IgD-negative memory B cell (primary cell): ENCODE measurements around the gene ERF. TPM values are rescaled to one million over a fixed set of nuclear protein-coding genes. Genes with fewer than 3 reads are reported as not detected.

Source experiments
- H3K27ac Mint-ChIP-seq, 3 donors: one replicate each; pipeline ENCODE4 v1.8.0; 2020 to 2022; ENCODE audit warnings: mild to moderate bottlenecking in 3 of 3, mixed read lengths in 3 of 3, moderate library complexity in 1 of 3
- H3K27me3 Mint-ChIP-seq: one replicate; pipeline ENCODE4 v1.8.0; 2021; ENCODE audit warnings: mixed read lengths
- H3K36me3 Mint-ChIP-seq: one replicate; pipeline ENCODE4 v1.8.0; 2020; ENCODE audit warnings: mild to moderate bottlenecking, mixed read lengths
- H3K4me1 Mint-ChIP-seq, 3 donors: one replicate each; pipeline ENCODE4 v1.8.0; 2020 to 2022; ENCODE audit warnings: mixed read lengths in 3 of 3, mild to moderate bottlenecking in 1 of 3
- H3K4me3 Mint-ChIP-seq, 4 donors: one replicate each; pipeline ENCODE4 v1.8.0; 2020 to 2022; ENCODE audit warnings: mild to moderate bottlenecking in 4 of 4, mixed read lengths in 4 of 4, moderate library complexity in 3 of 4
- H3K9me3 Mint-ChIP-seq, 3 donors: one replicate each; pipeline ENCODE4 v1.8.0; 2020 to 2021; ENCODE audit warnings: mixed read lengths in 3 of 3, mild to moderate bottlenecking in 1 of 3
- polyA plus RNA-seq: library from polyadenylated mRNA; unstranded; fragments of 300-500 nt; fragmentation: Illumina TruSeq; gene quantifications from one replicate; pipeline ENCODE4 v1.2.3, GENCODE V29; 2021

The ERF gene
- polyA plus RNA-seq, result 6.7 TPM

GRCh38 chr19:42254850-42255765 lies at the start of gene ERF:
Gene ERF, minus strand, starts transcription at chr19:42255128. Its CDS starts 129 bp downstream, at chr19:42254999.
- H3K4me1 Mint-ChIP-seq, result peaks cover 10 to 18% (median 17%) of the 10 kb centered on the region in 3 donors
- H3K4me3 Mint-ChIP-seq, result peak within 1 kb of the TSS; percentile 81 to 92 (median 88)
- H3K9me3 Mint-ChIP-seq, result no peaks in the 10 kb centered on the region
- H3K36me3 Mint-ChIP-seq, result no peaks in the 10 kb centered on the region
- H3K27me3 Mint-ChIP-seq, result peaks cover 10% of the 10 kb centered on the region
- H3K27ac Mint-ChIP-seq, result peak within 1 kb of the TSS; percentile 31 to 95 (median 73)

DNA sequence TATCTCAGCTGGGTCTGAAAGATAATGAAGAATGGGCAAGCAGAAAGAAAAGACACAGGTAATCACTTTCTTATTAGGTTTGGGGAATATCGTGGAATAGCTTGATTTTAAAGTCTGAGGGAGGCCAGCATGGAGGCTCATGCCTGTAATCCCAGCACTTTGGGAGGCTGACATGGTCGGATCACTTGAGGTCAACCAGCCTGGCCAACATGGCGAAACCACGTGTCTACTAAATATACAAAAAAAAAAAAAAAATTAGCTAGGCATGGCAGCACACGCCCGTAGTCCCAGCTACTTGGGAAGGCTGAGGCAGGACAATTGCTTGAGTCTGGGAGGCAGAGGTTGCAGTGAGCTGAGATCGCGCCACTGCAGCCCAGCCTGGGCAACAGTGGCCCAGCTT lies 48.9 kb upstream of the ERF start:
- no peak overlapping the region for H3K27ac Mint-ChIP-seq
- peaks cover 6 to 16% (median 15%) of the 10 kb centered on the region in 3 donors for H3K4me1 Mint-ChIP-seq
- peak overlapping the region; percentile 7 to 86 (median 77) for H3K4me3 Mint-ChIP-seq
- peaks cover 3% of the 10 kb centered on the region for H3K36me3 Mint-ChIP-seq
- no peaks in the 10 kb centered on the region for H3K27me3 Mint-ChIP-seq
- H3K9me3 Mint-ChIP-seq, result no peaks in the 10 kb centered on the region

- no peaks in the 10 kb centered on the region for H3K9me3 Mint-ChIP-seq
- H3K4me1 Mint-ChIP-seq, result peaks cover 6 to 15% (median 15%) of the 10 kb centered on the region in 3 donors
- peaks cover 3% of the 10 kb centered on the region for H3K36me3 Mint-ChIP-seq
- H3K4me3 Mint-ChIP-seq, result peak overlapping the region; percentile 78 to 95 (median 88)
- H3K27me3 Mint-ChIP-seq, result no peaks in the 10 kb centered on the region
- H3K27ac Mint-ChIP-seq, result peak overlapping the region; percentile 41 to 86 (median 85)
These were observed 48.2 kb upstream of the ERF start for GRCh38 chr19:42303101-42303464.

- Mint-ChIP-seq H3K4me1 (peaks cover 6 to 15% (median 15%) of the 10 kb centered on the region in 3 donors), H3K27ac (peak within 1 kb of the TSS; percentile 41 to 86 (median 85)), H3K27me3 (no peaks in the 10 kb centered on the region), H3K36me3 (peaks cover 3% of the 10 kb centered on the region), H3K9me3 (no peaks in the 10 kb centered on the region), H3K4me3 (peak within 1 kb of the TSS; percentile 78 to 95 (median 88))
These were observed 46.8 kb upstream of the ERF start, which contains the start of gene PRR19 for GRCh38 chr19:42301646-42302203. Gene PRR19, plus strand, starts transcription at chr19:42302132. Its CDS starts 7,453 bp downstream, at chr19:42309585.

DNA sequence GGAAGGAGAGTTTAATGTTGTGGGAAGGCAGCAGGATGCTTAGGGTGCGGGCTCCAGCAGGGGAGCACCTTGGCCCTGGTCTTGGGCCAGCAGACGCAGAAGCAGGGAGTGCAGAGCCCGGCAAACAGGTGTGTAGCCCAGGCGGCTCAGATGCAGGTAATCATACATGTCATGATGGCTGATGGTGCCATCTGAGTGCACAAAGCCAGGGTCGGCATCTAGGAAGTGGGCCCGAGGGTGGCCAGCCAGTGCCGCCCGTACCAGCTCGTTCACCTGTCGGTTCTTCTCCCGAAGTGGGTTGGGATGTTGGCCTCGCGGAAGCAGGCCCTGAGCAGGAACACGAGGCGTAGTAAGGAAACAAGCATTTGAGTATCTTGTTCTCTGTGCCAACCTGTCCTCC lies 42.1 kb upstream of the ERF start:
- Mint-ChIP-seq H3K27me3 (no peaks in the 10 kb centered on the region), H3K4me1 (peaks cover 5 to 9% (median 8%) of the 10 kb centered on the region in 3 donors), H3K9me3 (no peaks in the 10 kb centered on the region), H3K36me3 (no peaks in the 10 kb centered on the region), H3K4me3 (peak overlapping the region in 1 of 4 donors; percentile 37), H3K27ac (peak overlapping the region in 1 of 3 donors; percentile 76)

GRCh38 chr19:42295831-42296525 lies 41.0 kb upstream of the ERF start:
- Mint-ChIP-seq H3K27me3 (no peaks in the 10 kb centered on the region), H3K4me1 (peaks cover 4 to 5% (median 5%) of the 10 kb centered on the region in 3 donors), H3K9me3 (no peaks in the 10 kb centered on the region), H3K27ac (peak overlapping the region in 1 of 3 donors; percentile 76), H3K36me3 (no peaks in the 10 kb centered on the region), H3K4me3 (peak overlapping the region in 1 of 4 donors; percentile 56)

DNA sequence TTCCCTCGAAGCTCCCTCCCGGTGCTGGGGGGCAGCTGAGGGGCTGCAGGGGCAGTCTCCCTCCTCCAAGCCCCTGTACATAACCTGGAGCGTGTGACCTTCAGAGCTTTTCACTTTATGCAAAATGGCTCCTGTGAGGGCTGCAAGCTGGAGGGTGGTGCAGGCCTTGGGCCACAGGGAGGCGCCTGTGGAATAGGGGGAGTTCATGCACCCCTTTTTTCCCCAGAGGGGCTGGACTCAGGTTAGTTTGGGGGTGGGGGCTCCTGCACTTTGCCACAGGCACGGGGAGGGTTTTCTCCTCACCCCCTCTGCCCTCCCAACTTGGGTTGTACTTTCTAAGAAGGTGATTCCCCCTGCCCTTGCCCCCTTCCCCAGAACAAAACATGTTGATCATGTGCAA lies 40.4 kb upstream of the ERF start:
- H3K27ac Mint-ChIP-seq, result peak overlapping the region in 2 of 3 donors; percentile 35 to 76
- peaks cover 4 to 5% (median 5%) of the 10 kb centered on the region in 3 donors for H3K4me1 Mint-ChIP-seq
- H3K9me3 Mint-ChIP-seq, result no peaks in the 10 kb centered on the region
- no peaks in the 10 kb centered on the region for H3K36me3 Mint-ChIP-seq
- H3K4me3 Mint-ChIP-seq, result no peak overlapping the region
- no peaks in the 10 kb centered on the region for H3K27me3 Mint-ChIP-seq

- Mint-ChIP-seq H3K27ac (peak overlapping the region in 1 of 3 donors; percentile 35), H3K27me3 (no peaks in the 10 kb centered on the region), H3K9me3 (no peaks in the 10 kb centered on the region), H3K36me3 (no peaks in the 10 kb centered on the region), H3K4me1 (peaks cover 4 to 5% (median 5%) of the 10 kb centered on the region in 3 donors), H3K4me3 (no peak overlapping the region)
These were observed 39.7 kb upstream of the ERF start for GRCh38 chr19:42294471-42295137.

- no peaks in the 10 kb centered on the region for H3K27me3 Mint-ChIP-seq
- peaks cover 4 to 5% (median 5%) of the 10 kb centered on the region in 3 donors for H3K4me1 Mint-ChIP-seq
- no peaks in the 10 kb centered on the region for H3K9me3 Mint-ChIP-seq
- no peak overlapping the region for H3K27ac Mint-ChIP-seq
- no peak overlapping the region for H3K4me3 Mint-ChIP-seq
- H3K36me3 Mint-ChIP-seq, result no peaks in the 10 kb centered on the region
These were observed 39.0 kb upstream of the ERF start for GRCh38 chr19:42293948-42294347.

- peaks cover 4 to 5% (median 5%) of the 10 kb centered on the region in 3 donors for H3K4me1 Mint-ChIP-seq
- no peak overlapping the region for H3K4me3 Mint-ChIP-seq
- no peaks in the 10 kb centered on the region for H3K9me3 Mint-ChIP-seq
- H3K27me3 Mint-ChIP-seq, result no peaks in the 10 kb centered on the region
- no peaks in the 10 kb centered on the region for H3K36me3 Mint-ChIP-seq
- H3K27ac Mint-ChIP-seq, result no peak overlapping the region
These were observed 38.6 kb upstream of the ERF start for GRCh38 chr19:42293540-42293939.

- Mint-ChIP-seq H3K27ac (no peak overlapping the region), H3K4me1 (peaks cover 4 to 8% (median 5%) of the 10 kb centered on the region in 3 donors), H3K4me3 (no peak overlapping the region), H3K36me3 (no peaks in the 10 kb centered on the region), H3K9me3 (no peaks in the 10 kb centered on the region), H3K27me3 (no peaks in the 10 kb centered on the region)
These were observed 38.0 kb upstream of the ERF start for GRCh38 chr19:42292963-42293362.

DNA sequence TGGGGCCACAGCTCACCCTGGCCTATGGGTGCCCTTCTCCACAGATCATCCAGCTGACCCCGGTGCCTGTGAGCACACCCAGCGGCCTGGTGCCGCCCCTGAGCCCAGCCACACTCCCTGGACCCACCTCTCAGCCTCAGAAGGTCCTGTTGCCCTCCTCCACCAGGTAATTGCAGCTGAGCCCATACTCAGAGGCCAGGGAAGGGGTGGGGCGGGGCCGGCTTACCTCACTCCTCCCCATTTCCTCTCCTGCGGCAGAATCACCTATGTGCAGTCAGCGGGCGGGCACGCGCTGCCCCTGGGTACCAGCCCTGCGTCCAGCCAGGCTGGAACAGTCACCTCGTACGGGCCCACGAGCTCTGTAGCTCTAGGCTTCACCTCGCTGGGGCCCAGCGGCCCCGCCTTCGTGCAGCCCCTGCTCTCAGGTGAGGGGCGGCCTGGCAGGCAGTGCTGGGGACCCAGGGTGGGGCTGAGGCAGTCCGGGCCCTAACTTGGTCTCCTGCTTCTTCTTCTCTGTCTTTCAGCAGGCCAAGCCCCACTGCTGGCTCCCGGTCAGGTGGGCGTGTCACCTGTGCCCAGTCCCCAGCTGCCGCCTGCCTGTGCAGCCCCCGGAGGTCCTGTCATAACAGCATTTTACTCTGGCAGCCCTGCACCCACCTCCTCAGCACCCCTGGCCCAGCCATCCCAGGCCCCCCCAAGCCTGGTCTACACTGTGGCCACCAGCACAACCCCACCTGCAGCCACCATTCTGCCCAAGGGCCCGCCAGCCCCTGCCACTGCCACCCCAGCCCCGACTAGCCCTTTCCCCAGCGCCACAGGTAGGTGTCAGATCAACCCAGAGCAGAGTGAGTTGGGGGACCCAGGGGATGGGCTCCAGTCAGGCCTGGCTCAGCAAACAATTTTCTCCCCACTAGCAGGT lies 37.4 kb upstream of the ERF start:
- H3K4me3 Mint-ChIP-seq, result no peak overlapping the region
- H3K9me3 Mint-ChIP-seq, result no peaks in the 10 kb centered on the region
- peaks cover 4 to 8% (median 5%) of the 10 kb centered on the region in 3 donors for H3K4me1 Mint-ChIP-seq
- H3K27ac Mint-ChIP-seq, result no peak overlapping the region
- H3K27me3 Mint-ChIP-seq, result no peaks in the 10 kb centered on the region
- H3K36me3 Mint-ChIP-seq, result no peaks in the 10 kb centered on the region

DNA sequence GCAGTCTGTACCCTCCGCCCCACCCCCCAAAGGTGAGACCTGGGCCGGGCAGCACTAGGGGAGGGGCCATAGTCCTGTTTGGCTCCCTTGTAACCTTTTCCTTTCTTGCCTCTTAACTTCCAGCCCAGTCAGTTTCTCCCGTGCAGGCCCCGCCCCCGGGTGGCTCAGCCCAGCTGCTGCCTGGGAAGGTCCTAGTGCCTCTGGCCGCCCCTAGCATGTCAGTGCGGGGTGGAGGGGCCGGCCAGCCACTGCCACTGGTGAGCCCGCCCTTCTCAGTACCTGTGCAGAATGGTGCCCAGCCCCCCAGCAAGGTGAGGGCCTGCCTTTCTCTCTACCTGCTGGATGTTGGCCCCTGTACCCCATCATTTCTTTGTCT lies 36.5 kb upstream of the ERF start:
- no peak overlapping the region for H3K27ac Mint-ChIP-seq
- no peaks in the 10 kb centered on the region for H3K9me3 Mint-ChIP-seq
- H3K4me1 Mint-ChIP-seq, result peaks cover 4 to 8% (median 5%) of the 10 kb centered on the region in 3 donors
- H3K4me3 Mint-ChIP-seq, result peak overlapping the region in 1 of 4 donors; percentile 28
- no peaks in the 10 kb centered on the region for H3K36me3 Mint-ChIP-seq
- no peaks in the 10 kb centered on the region for H3K27me3 Mint-ChIP-seq
